NT2/D1 (cell line): ENCODE measurements around the gene DECR2.
"Not testable (repeated sequence)": the region's sequence is repeated elsewhere in the genome, so short reads cannot be mapped to it uniquely, and the experiment has no call there.

Experiments used
- SUZ12 ChIP-seq: IDR thresholded peaks from 2 replicates; pipeline ENCODE4 v1.6.1; 2011; ENCODE audit not compliant: insufficient read length, insufficient read depth; ENCODE audit errors: extremely low read depth
- YY1 ChIP-seq: IDR thresholded peaks from 2 replicates; pipeline ENCODE4 v1.6.1; 2011; ENCODE audit not compliant: insufficient read length, insufficient read depth
- ZNF274 ChIP-seq: IDR thresholded peaks from 2 replicates; pipeline ENCODE4 v1.6.1; 2011; ENCODE audit warnings: mild to moderate bottlenecking, low read depth, low read length

DNA sequence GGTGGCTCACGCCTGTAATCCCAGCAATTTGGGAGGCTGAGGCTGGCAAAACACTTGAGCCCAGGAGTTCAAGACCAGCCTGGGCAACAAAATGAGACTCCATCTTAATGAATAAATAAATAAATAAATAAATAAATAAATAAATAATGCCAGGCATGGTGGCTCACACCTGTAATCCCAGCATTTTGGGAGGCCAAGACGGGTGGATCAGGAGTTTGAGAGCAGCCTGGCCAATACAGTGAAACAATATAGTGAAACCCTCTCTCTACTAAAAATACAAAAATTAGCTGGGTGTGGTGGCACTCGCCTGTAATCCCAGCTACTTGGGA is 13.4 kb downstream of the DECR2 start:
- not testable (repeated sequence) for TF ChIP-seq YY1, SUZ12, ZNF274
